Ascending aorta (tissue), 2 donors: Measurements from ENCODE around the gene SLC44A2. TPM values are rescaled to one million over a fixed set of nuclear protein-coding genes. Genes with fewer than 3 reads are reported as not detected.

Source experiments
- DNase-seq, 2 donors: peaks; one replicate each; pipeline ENCODE4 v3.0.0-alpha.2; 2019; ENCODE audit warnings: low spot score in 2 of 2
- H3K27ac ChIP-seq, 2 donors: fragments of 200-600 bp; sonication (generic); one replicate each; pipeline ENCODE4 v1.5.1; 2016 to 2017; ENCODE audit warnings: mild to moderate bottlenecking in 1 of 2
- H3K27me3 ChIP-seq: fragments of 200-600 bp; sonication (generic); one replicate; pipeline ENCODE4 v1.5.1; 2017
- H3K36me3 ChIP-seq, 2 donors: fragments of 200-600 bp; sonication (generic); one replicate each; pipeline ENCODE4 v1.5.1; 2016
- H3K4me1 ChIP-seq, 2 donors: fragments of 200-600 bp; sonication (generic); one replicate each; pipeline ENCODE4 v1.5.1; 2016 to 2017; ENCODE audit warnings: mild to moderate bottlenecking in 1 of 2
- H3K4me3 ChIP-seq, 2 donors: fragments of 200-600 bp; sonication (generic); one replicate each; pipeline ENCODE4 v1.5.1; 2016 to 2017; ENCODE audit warnings: mild to moderate bottlenecking in 1 of 2
- H3K9me3 ChIP-seq, 2 donors: fragments of 200-600 bp; sonication (generic); one replicate each; pipeline ENCODE4 v1.5.1; 2016
- CTCF ChIP-seq, 3 experiments: fragments of 200-600 bp in 2 of 3; fragments of 450-650 bp in 1 of 3; sonication (generic) in 2 of 3; IDR thresholded peaks; one replicate each; pipeline ENCODE4 v1.5.1; 2016 to 2019; ENCODE audit warnings: antibody characterized with exemption in 3 of 3, mild to moderate bottlenecking in 1 of 3, moderate library complexity in 1 of 3
- intact Hi-C: fragments of 100-400 bp; cut with DNase I; formaldehyde crosslinking; loops from one replicate; pipeline ENCODE4 v1.15.1; 2023
- total RNA-seq: library from RNA; depleted of rRNA; stranded (reverse); fragments of >200 nt; gene quantifications from one replicate; pipeline ENCODE4 v1.1.0, GENCODE V29; 2016

SLC44A2 gene
- total RNA-seq, result 354 TPM

GRCh38 chr19:10625003-10625761 lies at the start of gene SLC44A2:
SLC44A2 (plus strand) TSS chr19:10625553; CDS start chr19:10625634, 81 bp downstream.
- intact Hi-C loops, result loop anchor here (2.0 to 5.0 kb wide), 2 partner anchors 22 to 43 kb away; no protein-coding TSS in a partner anchor
- no peaks in the 10 kb centered on the region for H3K27me3 ChIP-seq
- peaks cover 22 to 29% of the 10 kb centered on the region in 2 donors for H3K36me3 ChIP-seq
- H3K4me3 ChIP-seq, result peak within 1 kb of the TSS; percentile 67
- H3K4me1 ChIP-seq, result peaks cover 7 to 15% of the 10 kb centered on the region in 2 donors
- TF ChIP-seq CTCF (IDR thresholded peaks at IDR 0.05), result no peak
- peak in 1 of 2 donors; percentile 83 for DNase-seq
- H3K9me3 ChIP-seq, result no peaks in the 10 kb centered on the region
- H3K27ac ChIP-seq, result peak within 1 kb of the TSS; percentile 79 to 85

GRCh38 chr19:10577951-10578350 lies 47.4 kb upstream of the SLC44A2 start:
- DNase-seq, result no peak
- Histone ChIP-seq H3K9me3 (no peaks in the 10 kb centered on the region), H3K4me1 (peaks cover 0 to 3% of the 10 kb centered on the region in 2 donors), H3K36me3 (no peaks in the 10 kb centered on the region), H3K4me3 (no peak overlapping the region), H3K27me3 (no peaks in the 10 kb centered on the region), H3K27ac (no peak overlapping the region)
- intact Hi-C loops, result no loop called here
- no peak for TF ChIP-seq CTCF (IDR thresholded peaks at IDR 0.05)

GRCh38 chr19:10580979-10581631 lies 44.2 kb upstream of the SLC44A2 start:
- no peaks in the 10 kb centered on the region for H3K27me3 ChIP-seq
- no peaks in the 10 kb centered on the region for H3K36me3 ChIP-seq
- H3K4me1 ChIP-seq, result peaks cover 0 to 3% of the 10 kb centered on the region in 2 donors
- peak; percentile 60 to 95 for DNase-seq
- no peak overlapping the region for H3K4me3 ChIP-seq
- no peaks in the 10 kb centered on the region for H3K9me3 ChIP-seq
- intact Hi-C loops, result loop anchor here (1.0 to 5.0 kb wide), 3 partner anchors 46 to 118 kb away; partner anchors contain the start of gene SLC44A2
- H3K27ac ChIP-seq, result no peak overlapping the region
- peak; percentile 98 to 99 (median 99) for TF ChIP-seq CTCF (IDR thresholded peaks at IDR 0.05)

GRCh38 chr19:10582091-10582490 lies 43.3 kb upstream of the SLC44A2 start:
- intact Hi-C loops, result loop anchor here (5.0 kb wide), 1 partner anchor 45 kb away; the partner anchor contains the start of gene SLC44A2
- Histone ChIP-seq H3K4me3 (no peak overlapping the region), H3K9me3 (no peaks in the 10 kb centered on the region), H3K36me3 (no peaks in the 10 kb centered on the region), H3K4me1 (peaks cover 0 to 3% of the 10 kb centered on the region in 2 donors), H3K27ac (no peak overlapping the region), H3K27me3 (no peaks in the 10 kb centered on the region)
- TF ChIP-seq CTCF (IDR thresholded peaks at IDR 0.05), result no peak
- no peak for DNase-seq

DNA sequence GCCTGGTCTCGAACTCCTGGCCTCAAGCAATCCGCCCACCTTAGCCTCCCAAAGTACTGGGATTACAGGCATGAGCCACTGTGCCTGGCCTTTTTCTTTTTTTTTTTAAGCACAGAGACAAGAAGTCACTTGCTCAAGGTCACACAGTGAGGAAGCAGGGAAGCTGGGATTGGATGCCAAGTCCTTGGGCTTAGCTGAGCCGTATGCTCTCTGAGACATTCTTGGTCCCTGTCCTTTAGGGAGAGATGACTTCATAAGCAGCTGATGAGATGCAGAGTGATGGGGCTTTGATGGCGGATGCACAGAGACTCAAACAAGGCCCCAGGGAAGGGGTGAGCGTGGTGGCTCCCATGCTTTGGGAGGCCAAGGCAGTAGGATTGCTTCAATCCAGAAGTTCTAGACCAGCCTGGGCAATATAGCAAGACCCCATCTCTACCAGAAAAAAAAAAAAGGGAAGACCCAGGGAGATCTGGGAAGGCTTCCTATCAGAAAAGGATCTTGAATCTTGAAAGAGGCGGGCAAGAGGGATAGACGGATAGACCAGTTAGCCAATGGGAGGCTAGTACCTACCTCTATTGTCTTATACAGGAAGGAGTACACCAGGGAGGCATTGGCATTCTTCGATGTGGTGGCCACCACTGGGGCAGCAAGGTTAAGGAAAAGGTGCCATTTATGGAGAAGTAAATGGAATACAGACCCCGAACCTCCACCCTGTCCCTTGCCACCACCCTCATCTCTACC lies 42.1 kb upstream of the SLC44A2 start:
- peaks cover 0 to 3% of the 10 kb centered on the region in 2 donors for H3K4me1 ChIP-seq
- no peak for TF ChIP-seq CTCF (IDR thresholded peaks at IDR 0.05)
- DNase-seq, result no peak
- H3K36me3 ChIP-seq, result no peaks in the 10 kb centered on the region
- no peaks in the 10 kb centered on the region for H3K9me3 ChIP-seq
- no peaks in the 10 kb centered on the region for H3K27me3 ChIP-seq
- H3K4me3 ChIP-seq, result no peak overlapping the region
- intact Hi-C loops, result loop anchor here (5.0 kb wide), 1 partner anchor 44 kb away; the partner anchor contains the start of gene SLC44A2
- H3K27ac ChIP-seq, result no peak overlapping the region
